T-helper 9 cell (primary cell): ENCODE results near the gene FAXDC2.

Experiments used
- DNase-seq: peaks from one replicate; pipeline ENCODE4 v3.0.0-alpha.2; 2020
- total RNA-seq, 2 donors: gene quantifications; one replicate each; lab custom pipeline; 2026; lab: John Stamatoyannopoulos, UW

Gene FAXDC2
- total RNA-seq: 0 to 0.07 reads per million in 2 donors

DNA sequence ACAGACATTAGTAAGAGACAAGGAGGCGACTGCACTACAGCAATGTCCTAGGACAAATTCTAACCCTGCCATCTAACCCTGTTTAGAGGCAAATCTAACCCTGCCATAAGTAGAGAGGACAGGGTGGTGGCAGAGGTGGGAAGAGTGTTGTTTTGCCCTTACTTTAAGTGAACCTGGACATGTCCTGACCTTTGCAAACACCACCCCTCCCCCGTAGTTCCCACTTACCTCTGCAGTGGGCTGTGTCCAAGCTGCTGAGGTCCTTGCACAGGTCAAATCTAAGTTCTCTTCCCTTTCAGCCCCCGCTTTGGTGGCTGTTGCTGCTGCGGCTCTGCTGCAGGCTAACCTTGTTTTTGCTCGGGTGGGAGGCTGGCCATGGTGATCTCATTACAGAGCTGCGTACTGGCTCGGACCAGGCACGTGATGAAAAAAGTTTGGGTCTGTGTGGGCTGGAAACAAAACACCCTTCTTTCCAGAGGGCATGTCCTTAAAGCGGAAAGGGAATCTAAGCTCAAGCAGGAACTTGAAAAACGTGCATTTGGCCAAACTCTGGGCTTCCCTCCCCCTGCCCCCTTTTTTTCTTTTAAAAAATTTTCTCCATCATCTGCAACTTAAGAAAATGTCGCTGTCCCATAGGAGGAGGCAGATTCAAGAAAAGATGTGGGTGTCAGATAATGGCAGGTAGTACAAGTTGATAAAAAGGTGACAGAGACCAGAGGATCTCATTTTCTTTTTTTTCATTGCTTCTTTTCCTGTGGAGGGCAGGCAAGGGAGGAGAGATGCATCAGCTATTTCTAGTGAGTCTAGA, at the start of gene FAXDC2:
Gene FAXDC2 (minus strand): TSS at position 349 of the 808 bp plus-strand sequence. CDS start 12,425 bp downstream, outside the sequence.
- no peak for DNase-seq

DNA sequence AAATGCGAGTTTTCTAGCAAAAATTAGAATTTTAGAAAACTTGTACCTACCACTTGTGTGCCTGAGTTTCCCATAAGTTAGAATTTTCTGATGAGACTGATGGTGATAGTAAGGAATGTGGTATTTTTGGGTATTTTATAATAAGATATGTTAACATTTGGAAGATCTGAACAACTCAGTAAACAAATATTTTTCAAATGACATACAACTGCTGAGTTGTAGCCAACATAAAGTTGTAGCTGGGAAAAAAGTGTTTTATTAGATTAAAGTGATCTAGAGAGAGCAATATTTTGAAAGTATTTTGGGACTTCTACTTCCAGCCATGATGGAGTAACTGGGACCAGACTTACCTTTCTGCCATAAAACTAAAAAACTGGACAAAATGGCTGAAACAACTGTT, 49.7 kb upstream of the FAXDC2 start:
- DNase-seq: no peak

DNA sequence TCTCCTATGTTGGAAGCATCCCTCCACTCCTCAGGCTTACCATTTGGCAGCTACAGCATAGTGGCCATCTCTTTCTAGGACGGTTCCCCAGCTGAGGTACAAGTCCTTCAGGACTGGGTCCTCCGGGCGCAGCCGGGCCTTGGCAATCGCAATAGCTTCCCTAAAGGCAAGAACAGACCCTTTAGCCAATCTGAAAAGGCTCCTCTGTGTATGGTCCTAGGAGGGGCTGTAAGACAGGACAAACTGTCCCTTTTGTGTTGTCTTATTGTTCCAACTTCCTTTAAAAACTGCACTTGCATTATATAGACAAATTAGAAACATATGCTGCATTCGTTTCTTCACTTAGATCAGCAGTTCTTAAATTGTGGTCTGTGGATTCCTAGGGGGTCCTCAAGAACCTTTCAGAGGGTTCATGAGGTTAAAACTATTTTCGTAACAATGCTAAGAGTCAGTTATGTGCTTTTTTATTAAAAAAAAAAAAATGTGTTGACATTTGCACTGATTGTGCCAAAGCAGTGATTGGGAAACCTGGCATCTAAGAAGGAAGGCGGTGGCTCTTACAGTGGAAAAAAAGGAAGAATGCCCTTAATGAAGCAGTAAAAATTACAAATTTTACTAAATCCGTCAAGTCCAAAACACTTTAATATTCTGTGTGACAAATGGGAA, 48.9 kb upstream of the FAXDC2 start:
- no peak for DNase-seq

- no peak for DNase-seq
These were observed 47.8 kb upstream of the FAXDC2 start for GRCh38 chr5:154898210-154898609.

GRCh38 chr5:154896562-154897165, 46.3 kb upstream of the FAXDC2 start:
- DNase-seq: no peak

DNA sequence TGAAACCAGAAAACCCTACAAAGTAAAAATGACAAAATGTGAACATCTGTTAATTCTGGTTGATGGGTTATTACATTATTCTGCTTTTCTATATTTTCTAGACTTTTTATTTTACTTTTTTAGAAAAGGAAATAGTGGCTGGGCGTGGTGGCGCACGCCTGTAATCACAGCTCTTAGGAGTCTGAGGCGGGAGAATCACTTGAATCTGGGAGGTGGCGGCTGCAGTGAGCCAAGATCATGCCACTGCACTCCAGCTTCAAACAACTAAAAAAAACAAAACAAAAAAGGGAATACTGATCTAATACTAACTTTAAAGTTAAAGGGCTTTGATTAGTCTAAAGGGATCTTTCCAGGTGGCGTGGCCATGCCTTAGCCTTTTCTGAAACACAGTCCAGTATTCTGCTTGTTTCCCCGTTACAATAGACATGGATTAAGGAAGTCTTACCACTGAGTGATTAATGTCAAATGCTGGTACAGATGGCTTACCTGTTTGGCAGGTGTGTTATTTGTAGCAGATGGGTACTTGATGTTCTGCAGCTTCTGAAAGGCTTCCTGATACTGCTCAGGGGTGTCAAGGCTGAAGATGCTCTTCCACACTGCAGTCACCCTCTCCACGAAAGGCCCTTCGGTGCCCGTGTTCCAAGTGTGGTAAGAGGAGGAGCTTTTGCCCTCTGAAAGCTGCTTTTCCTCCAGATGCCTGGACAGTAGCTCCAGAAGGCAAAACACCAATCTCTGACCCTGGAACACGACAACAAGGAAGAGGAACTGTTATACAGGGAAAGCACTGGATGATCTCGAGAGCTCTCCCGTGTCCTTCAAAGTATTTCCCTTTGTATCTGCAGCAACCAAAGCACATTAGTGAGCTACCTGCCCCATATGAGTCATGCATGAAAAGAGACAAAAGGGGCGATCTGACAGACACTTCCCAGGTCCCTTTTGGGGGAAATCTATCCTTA, 45.5 kb upstream of the FAXDC2 start:
- no peak for DNase-seq

DNA sequence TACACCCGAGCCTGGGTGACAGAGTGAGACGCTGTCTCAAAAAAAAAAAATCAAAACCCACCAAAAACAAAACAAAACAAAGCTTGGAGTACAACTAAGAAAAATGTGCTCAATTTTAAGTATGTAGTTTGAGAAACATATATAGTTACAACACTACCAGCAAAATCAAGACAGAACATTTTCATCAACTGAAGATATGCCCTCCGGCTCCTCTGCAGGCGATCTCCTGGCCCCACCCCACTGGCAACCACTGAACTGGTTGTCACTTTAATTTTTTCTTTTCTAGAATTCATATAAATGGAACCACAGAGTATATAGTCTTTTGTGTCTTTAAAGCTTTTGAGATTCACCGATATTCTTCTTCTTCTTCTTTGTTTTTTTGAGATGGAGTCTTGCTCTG, 43.0 kb upstream of the FAXDC2 start:
- DNase-seq: no peak

DNA sequence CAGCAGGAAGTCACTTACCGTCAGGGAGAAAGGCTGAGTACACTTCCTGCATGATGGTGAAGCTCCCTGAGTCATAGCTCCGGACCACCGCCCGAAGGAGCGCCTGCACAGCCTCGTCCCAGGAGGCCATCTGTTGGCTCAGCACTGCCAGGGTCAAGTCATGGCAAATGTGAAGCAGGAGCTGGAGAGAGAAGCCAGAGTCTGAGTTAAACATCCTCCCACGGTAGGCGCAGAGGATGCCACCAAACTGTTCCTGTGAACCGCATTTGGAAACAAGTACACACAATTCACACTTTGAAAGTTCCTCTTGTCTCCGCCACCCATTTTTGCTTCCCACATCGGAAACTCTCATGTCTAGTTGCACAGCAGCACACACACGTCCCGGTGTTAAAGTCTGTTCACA, 42.0 kb upstream of the FAXDC2 start:
- DNase-seq: no peak

GRCh38 chr5:154885439-154885838, 35.0 kb upstream of the FAXDC2 start:
- no peak for DNase-seq

DNA sequence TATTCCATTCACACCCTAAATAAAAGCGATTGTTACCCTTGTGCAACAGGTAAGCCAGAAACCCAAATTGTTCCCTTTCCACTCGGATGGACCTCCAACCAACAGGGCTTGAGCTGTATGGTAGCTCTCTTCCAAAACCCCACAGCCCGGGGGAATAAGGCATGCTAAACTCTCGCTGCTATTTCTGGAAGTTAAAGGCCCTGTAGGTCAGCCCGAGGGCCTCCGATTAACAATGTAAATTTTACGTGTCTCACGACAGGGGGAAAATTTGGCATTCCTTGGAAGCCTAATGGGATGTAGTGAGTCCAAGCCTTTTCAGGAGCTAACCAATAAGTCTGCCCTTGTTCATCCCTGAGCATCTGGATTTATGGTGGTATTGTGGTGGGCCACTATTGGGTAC, 34.0 kb upstream of the FAXDC2 start:
- no peak for DNase-seq

DNA sequence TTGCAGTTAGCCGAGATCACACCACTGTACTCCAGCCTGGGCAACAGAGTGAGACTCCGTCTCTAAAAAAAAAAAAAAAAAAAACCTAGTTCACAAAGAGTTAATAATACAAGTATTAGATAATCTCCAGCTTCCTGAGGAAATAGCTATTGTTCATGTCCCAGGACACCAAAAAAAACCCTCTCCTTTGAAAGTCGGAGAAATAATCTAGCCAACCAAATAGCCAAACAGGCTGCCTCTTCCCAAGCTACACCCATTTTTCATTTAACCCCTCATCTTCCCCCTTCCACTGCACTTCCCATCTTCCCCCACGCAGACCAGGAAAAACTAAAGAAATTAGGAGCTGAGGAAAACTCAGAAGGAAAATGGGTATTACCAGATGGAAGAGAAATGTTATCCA, 31.6 kb upstream of the FAXDC2 start:
- no peak for DNase-seq

GRCh38 chr5:154878642-154879335, 28.4 kb upstream of the FAXDC2 start:
- no peak for DNase-seq

DNA sequence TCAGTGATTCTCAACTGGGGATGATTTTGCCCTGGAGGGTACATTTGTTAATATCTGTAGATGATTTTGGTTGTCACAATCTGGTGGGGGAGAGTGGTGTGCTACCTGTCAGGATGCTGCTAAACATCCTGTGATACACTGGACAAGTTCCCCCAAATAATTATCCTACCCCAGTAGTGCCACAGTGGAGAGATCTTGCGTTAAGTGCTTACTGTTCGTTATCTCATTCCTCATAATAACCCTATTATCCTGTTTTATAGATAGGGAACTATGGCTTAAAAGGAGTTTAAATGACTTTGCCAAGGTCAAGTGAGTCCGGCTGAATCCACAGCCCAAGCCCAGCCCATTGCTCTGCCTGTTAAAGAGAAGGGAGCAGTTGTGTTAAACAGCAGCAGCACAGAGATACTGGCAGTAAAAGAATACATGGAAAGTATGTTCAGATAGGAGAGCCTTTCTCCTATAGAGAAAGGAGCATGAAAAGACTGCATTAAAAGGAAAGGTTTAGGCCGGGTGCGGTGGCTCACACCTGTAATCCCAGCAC, 23.5 kb upstream of the FAXDC2 start:
- DNase-seq: no peak

DNA sequence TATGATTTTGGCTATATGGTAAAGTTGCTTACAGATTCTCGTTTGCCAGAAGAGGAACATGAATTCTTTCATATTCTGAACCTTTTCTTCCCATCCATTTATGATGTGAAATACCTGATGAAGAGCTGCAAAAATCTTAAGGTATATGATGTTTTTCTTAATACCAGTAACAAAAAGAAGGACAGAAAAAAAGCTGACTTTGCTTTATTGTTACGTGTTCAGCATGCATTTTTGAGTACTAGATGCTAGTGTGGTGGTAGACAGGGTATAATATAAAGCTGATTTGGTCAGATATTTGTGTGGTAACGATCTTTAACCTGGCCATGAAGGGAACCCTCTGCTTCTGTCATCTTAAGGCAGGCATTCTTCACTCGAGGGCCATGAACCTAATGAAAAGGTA, 21.3 kb upstream of the FAXDC2 start:
- DNase-seq: no peak

GRCh38 chr5:154868702-154869101, 18.3 kb upstream of the FAXDC2 start:
- DNase-seq: no peak

DNA sequence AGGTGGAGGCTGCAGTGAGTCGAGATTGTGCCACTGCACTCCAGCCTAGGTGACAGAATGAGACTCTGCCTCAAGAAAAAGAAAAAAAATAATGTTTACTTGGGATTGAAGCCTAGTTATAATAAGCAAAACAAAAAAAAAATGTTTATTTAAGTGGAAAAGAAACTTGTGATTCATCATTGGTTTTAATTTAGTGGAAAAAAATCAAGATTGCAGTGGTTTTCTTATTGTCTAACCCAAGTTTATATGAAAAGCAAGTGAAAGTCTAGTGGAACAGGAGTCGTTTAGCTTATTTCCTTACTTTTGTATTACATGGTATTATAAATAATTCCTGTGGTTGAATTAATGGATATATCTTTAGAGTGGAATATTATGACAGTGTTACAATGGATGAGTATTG, 16.4 kb upstream of the FAXDC2 start:
- DNase-seq: no peak

DNA sequence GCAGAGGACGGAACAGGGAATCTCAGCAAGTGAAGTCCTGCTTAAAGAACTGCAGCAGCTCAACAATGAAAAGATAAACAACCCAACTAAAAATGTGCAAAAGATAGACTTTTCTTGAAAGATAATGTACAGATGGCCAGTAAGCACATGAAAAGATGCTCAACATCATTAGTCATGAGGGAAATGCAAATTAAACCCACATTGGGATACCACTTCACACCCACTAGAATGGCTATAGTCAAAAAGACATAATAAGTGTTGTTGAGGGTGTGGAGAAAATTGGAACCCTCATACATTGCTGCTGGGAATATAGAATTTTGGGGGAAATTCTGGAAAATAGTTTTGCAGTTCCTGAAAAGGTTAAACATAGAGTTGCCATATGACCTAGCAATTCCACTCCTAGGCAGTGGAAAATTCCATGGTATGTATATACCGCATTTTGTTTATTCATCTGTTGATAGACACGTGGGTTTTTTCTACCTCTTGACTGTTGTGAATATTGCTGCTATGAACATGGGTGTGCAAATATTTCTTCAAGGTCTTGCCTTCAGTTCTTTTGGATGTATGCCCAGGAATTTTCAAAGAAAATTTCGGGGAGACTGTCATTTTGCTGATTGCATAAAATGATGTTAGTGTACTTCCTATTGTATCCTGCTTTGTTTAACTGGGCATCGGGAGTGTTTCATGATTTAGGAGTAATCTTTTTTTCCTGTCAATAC, 15.2 kb upstream of the FAXDC2 start:
- DNase-seq: no peak

DNA sequence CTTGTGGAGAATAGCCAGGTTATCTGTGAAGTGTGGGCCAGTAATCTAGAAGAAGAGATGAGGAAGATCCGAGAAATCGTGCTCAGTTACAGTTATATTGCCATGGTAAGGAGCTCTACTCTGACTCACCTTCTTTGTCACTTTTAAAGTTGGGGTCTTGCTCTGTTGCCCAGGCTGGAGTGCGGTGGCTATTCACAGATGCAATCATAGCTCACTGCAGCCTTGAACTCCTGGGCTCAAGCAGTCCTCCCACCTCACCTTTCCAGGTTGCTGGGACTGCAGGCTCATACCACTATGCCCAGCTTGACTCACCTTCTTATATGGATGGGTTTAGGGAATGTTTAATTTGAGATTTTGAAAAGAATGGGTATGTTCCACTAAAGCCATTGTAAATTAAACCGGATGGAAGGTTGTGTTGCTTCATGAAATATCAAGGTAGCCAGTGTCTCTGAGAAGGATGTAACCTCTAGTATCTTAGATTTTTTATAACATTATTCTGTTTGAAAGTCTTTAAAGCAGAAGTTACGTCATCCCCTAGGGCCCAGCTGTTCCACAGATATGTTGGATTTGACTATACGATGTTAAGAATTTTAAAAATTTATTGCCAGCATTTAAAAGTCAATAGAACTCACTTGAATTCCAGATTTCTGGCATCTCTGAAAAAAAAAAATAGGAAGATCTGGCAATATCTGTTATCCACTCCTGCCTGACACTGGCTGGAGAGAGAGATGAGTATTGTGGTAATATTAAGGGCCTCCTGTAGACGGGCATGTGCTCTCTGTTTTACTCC, 13.1 kb upstream of the FAXDC2 start:
- DNase-seq: no peak

DNA sequence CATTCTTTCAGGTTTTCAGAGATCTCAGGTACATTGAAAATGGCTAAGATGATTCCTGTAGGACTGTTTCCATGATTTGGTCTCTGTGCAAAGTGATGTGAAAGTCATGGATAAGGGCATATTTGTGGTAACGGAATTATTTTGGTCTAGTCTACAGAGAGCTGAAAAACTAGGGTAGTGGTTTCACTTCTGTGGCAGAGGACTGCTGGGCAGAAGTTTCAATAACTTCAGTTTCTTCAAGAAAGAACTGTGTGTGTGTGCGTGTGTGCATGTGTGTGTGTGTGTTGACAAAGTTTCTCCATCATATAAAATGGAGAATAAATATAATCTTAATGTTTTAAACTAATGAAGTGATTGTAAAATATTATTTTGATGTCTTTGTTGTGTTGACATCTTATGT, 12.4 kb upstream of the FAXDC2 start:
- DNase-seq: no peak

DNA sequence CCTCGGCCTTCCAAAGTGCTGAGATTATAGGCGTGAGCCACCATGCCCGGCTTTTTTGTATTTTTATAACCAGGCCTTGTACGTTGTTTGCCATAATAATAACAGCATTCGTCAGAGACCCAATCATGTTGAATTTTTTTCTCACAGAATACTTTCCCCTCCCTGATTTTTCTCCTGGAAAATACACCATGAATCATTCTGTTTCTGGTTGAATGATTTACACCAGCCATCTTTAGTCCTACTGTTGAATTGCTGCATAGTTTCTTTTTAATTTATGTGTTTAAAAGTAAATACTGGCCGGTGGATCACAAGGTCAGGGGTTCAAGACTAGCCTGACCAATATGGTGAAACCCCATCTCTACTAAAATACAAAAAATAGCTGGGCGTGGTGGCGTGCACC, 11.5 kb upstream of the FAXDC2 start:
- DNase-seq: no peak
